Endothelial cell (in vitro differentiated cells): ENCODE results near the gene SLC25A43. TPM values are rescaled to one million over a fixed set of nuclear protein-coding genes. Genes with fewer than 3 reads are reported as not detected.

ENCODE experiments used
- DNase-seq: peaks from one replicate; pipeline ENCODE4 v3.0.0; 2021; ENCODE audit warnings: low spot score
- H3K27ac Mint-ChIP-seq: one replicate; pipeline ENCODE4 v1.8.0; 2021; ENCODE audit warnings: mixed read lengths, inconsistent platforms; ENCODE audit not compliant: unreplicated experiment
- H3K27me3 Mint-ChIP-seq: one replicate; pipeline ENCODE4 v1.8.0; 2021; ENCODE audit warnings: mild to moderate bottlenecking, moderate library complexity, mixed read lengths, inconsistent platforms; ENCODE audit not compliant: unreplicated experiment
- H3K36me3 Mint-ChIP-seq: one replicate; pipeline ENCODE4 v1.8.0; 2021; ENCODE audit warnings: mild to moderate bottlenecking, low read depth, mixed read lengths, inconsistent platforms; ENCODE audit not compliant: unreplicated experiment
- H3K4me1 Mint-ChIP-seq: one replicate; pipeline ENCODE4 v1.8.0; 2021; ENCODE audit warnings: mild to moderate bottlenecking, mixed read lengths, inconsistent platforms; ENCODE audit not compliant: unreplicated experiment
- H3K4me3 Mint-ChIP-seq: one replicate; pipeline ENCODE4 v1.8.0; 2021; ENCODE audit warnings: mild to moderate bottlenecking, mixed read lengths, inconsistent platforms; ENCODE audit not compliant: unreplicated experiment
- H3K9me3 Mint-ChIP-seq: one replicate; pipeline ENCODE4 v1.8.0; 2021; ENCODE audit warnings: mixed read lengths, inconsistent platforms; ENCODE audit not compliant: unreplicated experiment
- total RNA-seq: library from RNA; stranded (reverse); fragmentation: NEBNext Ultra II Directional; extraction: Animal tissue kit (Norgen Biotek cat#: 25700); gene quantifications from one replicate; pipeline ENCODE4 v1.2.1, GENCODE V29; 2021; ENCODE audit not compliant: unreplicated experiment
- TF ChIP-seq, protein P1 (sequence below): fragments of 200-600 bp; sonication (generic); IDR thresholded peaks from one replicate; pipeline ENCODE4 v1.5.0; 2021; ENCODE audit warnings: antibody characterized with exemption; ENCODE audit not compliant: unreplicated experiment

Gene SLC25A43
- total RNA-seq, 1 donor from 2014 or later, result 6.5 TPM

DNA sequence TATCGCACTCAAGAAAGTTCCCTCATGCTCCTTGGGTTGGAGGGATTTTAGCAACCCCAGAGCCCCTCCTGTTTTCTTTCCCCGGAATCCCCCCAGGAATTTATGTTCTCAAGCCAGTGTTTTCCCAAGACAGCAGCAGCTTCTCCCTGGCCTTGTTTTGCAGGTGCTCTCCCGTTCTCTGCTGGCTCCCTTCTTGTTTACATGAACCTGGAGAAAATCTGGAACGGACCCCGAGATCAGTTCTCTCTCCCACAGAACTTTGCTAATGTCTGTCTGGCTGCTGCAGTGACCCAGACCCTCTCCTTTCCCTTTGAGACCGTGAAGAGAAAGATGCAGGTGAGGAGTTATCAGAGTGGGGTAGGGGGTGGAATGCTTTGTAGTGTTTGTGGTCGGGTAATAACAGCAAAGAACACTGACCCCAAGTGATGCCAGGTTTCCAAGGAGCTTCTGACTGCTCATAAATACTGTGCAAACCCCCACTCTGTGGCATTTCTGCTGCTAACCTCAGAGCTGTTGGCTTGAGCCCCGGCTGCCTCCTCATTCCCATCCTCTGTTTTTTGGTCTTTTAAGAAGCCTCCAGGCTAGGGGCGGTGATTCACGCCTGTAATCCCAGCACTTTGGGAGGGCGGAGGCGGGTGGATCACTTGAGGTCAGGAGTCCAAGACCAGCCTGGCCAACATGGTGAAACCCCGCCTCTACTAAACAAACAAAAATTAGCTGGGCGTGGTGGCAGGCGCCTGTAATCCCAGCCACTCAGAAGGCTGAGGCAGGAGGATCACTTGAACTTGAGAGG is 11.1 kb downstream of the SLC25A43 start:
- Mint-ChIP-seq H3K36me3 (peaks cover 6% of the 10 kb centered on the region), H3K27ac (no peak overlapping the region), H3K4me3 (no peak overlapping the region), H3K27me3 (peaks cover 4% of the 10 kb centered on the region), H3K9me3 (no peaks in the 10 kb centered on the region), H3K4me1 (no peaks in the 10 kb centered on the region)
- DNase-seq, result no peak
- TF ChIP-seq, protein P1, sequence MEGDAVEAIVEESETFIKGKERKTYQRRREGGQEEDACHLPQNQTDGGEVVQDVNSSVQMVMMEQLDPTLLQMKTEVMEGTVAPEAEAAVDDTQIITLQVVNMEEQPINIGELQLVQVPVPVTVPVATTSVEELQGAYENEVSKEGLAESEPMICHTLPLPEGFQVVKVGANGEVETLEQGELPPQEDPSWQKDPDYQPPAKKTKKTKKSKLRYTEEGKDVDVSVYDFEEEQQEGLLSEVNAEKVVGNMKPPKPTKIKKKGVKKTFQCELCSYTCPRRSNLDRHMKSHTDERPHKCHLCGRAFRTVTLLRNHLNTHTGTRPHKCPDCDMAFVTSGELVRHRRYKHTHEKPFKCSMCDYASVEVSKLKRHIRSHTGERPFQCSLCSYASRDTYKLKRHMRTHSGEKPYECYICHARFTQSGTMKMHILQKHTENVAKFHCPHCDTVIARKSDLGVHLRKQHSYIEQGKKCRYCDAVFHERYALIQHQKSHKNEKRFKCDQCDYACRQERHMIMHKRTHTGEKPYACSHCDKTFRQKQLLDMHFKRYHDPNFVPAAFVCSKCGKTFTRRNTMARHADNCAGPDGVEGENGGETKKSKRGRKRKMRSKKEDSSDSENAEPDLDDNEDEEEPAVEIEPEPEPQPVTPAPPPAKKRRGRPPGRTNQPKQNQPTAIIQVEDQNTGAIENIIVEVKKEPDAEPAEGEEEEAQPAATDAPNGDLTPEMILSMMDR, result no peak

DNA sequence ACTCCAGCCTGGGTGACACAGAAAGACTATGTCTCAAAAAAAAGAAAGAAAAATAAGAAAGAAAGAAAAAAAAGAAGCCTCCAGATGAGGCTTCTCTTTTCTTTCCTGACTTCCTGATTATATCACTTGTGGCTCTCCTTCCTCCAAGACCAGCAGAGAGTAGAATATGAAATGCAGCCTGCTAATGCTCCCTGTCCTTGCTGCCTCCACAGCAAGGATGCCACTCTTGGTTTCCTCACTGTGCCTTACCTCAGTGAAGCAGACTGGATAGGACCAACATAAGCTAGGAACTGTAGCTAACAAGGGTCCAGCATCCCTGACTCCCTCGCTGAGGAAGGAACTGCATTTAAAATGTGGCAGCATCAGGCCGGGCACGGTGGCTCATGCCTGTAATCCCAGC is 11.7 kb downstream of the SLC25A43 start:
- Mint-ChIP-seq H3K9me3 (no peaks in the 10 kb centered on the region), H3K27ac (no peak overlapping the region), H3K27me3 (peaks cover 4% of the 10 kb centered on the region), H3K4me3 (no peak overlapping the region), H3K36me3 (peaks cover 6% of the 10 kb centered on the region), H3K4me1 (no peaks in the 10 kb centered on the region)
- TF ChIP-seq, protein P1, result no peak
- DNase-seq, result no peak

DNA sequence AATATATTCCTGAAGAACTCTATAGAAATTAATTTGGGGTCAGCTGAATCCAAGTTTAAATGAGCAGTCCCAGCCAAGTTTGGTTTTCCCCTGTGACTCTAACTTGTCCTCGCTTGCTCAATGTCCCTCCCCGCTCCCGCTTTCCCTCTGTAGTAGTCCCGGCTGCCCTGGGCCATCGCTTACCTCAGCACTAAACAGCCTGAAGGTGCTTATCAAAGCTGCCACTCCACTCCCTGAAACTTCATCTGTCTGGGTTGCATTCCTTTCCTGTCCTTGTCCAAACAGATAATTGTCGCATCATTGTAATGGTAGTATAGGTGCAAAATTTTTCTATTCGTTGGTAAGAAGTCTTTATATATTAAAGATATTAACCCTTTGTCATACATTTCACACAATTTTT is 12.8 kb downstream of the SLC25A43 start:
- H3K27me3 Mint-ChIP-seq, result peaks cover 4% of the 10 kb centered on the region
- H3K9me3 Mint-ChIP-seq, result no peaks in the 10 kb centered on the region
- H3K4me1 Mint-ChIP-seq, result no peaks in the 10 kb centered on the region
- DNase-seq, result no peak
- H3K4me3 Mint-ChIP-seq, result no peak overlapping the region
- H3K36me3 Mint-ChIP-seq, result peaks cover 6% of the 10 kb centered on the region
- TF ChIP-seq, protein P1, result no peak
- no peak overlapping the region for H3K27ac Mint-ChIP-seq

DNA sequence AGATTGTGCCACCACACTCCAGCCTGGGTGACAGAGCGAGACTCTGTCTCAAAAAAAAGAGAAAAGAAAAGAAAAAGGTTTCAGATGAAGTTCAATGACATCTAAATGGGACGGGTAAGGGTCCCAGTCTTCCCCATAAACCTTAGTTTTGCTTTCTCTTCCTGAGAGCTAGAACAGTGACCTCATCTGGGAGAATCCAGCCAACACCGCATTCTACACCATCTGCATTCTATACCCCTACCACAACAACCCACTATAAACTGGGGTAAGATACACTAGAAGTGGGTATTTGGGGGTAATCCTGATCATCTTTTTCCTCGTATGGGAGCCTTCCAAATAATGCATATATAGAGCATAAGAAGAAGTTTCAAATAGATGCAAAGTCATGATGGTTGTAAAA is 18.2 kb downstream of the SLC25A43 start:
- no peak for DNase-seq
- Mint-ChIP-seq H3K36me3 (peaks cover 7% of the 10 kb centered on the region), H3K27ac (no peak overlapping the region), H3K27me3 (no peaks in the 10 kb centered on the region), H3K9me3 (no peaks in the 10 kb centered on the region), H3K4me3 (no peak overlapping the region), H3K4me1 (no peaks in the 10 kb centered on the region)
- TF ChIP-seq, protein P1, result no peak

DNA sequence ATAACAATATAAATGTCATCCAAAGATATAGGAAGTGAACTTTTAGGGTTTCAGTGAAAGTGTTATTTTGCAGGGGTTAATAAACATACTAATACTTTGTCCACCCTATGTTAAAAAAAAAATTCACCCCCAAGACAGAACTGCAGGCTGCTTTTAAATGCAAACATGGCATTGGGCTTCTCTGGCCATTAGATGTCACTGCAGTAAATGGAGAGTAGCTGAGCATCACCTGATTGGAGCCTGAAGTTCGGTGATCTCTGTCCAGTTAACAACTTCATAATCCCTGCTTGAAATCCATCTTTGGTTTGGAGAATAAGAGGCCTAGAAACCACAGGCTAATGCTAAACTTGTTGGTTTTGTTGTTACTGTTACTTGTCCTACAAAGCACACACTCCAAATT is 18.7 kb downstream of the SLC25A43 start:
- Mint-ChIP-seq H3K4me3 (no peak overlapping the region), H3K4me1 (no peaks in the 10 kb centered on the region), H3K9me3 (no peaks in the 10 kb centered on the region), H3K36me3 (peaks cover 7% of the 10 kb centered on the region), H3K27me3 (no peaks in the 10 kb centered on the region), H3K27ac (no peak overlapping the region)
- no peak for DNase-seq
- TF ChIP-seq, protein P1, result no peak
